OCI-LY1 (cell line): ENCODE results near the gene SLC38A8.

Source experiments
- CTCF ChIP-seq: fragments of 200-600 bp; sonication (generic), shearing (Covaris generic); IDR thresholded peaks from 2 replicates; pipeline ENCODE4 v1.5.1; 2017; ENCODE audit warnings: mild to moderate bottlenecking, antibody characterized with exemption, low read length, moderate library complexity, mixed read lengths
- EZH2 ChIP-seq: fragments of 200-600 bp; sonication (generic), shearing (Covaris generic); IDR thresholded peaks from 2 replicates; pipeline ENCODE4 v1.8.0; 2017; ENCODE audit warnings: borderline replicate concordance, mixed run types, mild to moderate bottlenecking, antibody characterized with exemption, low read length, moderate library complexity, mixed read lengths

- no peak for TF ChIP-seq EZH2
- no peak for TF ChIP-seq CTCF
These were observed 47.9 kb downstream of the SLC38A8 start for GRCh38 chr16:83994703-83995102.
